ENCODE results near the gene TMF1. TPM values are rescaled to one million over a fixed set of nuclear protein-coding genes. Genes with fewer than 3 reads are reported as not detected.

TMF1 gene, protein sequence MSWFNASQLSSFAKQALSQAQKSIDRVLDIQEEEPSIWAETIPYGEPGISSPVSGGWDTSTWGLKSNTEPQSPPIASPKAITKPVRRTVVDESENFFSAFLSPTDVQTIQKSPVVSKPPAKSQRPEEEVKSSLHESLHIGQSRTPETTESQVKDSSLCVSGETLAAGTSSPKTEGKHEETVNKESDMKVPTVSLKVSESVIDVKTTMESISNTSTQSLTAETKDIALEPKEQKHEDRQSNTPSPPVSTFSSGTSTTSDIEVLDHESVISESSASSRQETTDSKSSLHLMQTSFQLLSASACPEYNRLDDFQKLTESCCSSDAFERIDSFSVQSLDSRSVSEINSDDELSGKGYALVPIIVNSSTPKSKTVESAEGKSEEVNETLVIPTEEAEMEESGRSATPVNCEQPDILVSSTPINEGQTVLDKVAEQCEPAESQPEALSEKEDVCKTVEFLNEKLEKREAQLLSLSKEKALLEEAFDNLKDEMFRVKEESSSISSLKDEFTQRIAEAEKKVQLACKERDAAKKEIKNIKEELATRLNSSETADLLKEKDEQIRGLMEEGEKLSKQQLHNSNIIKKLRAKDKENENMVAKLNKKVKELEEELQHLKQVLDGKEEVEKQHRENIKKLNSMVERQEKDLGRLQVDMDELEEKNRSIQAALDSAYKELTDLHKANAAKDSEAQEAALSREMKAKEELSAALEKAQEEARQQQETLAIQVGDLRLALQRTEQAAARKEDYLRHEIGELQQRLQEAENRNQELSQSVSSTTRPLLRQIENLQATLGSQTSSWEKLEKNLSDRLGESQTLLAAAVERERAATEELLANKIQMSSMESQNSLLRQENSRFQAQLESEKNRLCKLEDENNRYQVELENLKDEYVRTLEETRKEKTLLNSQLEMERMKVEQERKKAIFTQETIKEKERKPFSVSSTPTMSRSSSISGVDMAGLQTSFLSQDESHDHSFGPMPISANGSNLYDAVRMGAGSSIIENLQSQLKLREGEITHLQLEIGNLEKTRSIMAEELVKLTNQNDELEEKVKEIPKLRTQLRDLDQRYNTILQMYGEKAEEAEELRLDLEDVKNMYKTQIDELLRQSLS
- total RNA-seq = 10 to 100 TPM; 45.6 to 52.8 TPM
- polyA plus RNA-seq = 10 to 100 TPM in 1 of 2 donors, 1 to 10 TPM in 1; 7.4 to 14.8 TPM
- long read RNA-seq, donor 1, partial matches to known transcripts = 240 of 252 reads
- long read RNA-seq, donor 1, other reads (novel, unspliced or antisense) = 12 of 252 reads
- long read RNA-seq, donor 2, full-length matches to known transcripts = 2 of 24 reads
- long read RNA-seq, donor 2, partial matches to known transcripts = 15 of 24 reads
- long read RNA-seq, donor 2, other reads (novel, unspliced or antisense) = 7 of 24 reads

DNA sequence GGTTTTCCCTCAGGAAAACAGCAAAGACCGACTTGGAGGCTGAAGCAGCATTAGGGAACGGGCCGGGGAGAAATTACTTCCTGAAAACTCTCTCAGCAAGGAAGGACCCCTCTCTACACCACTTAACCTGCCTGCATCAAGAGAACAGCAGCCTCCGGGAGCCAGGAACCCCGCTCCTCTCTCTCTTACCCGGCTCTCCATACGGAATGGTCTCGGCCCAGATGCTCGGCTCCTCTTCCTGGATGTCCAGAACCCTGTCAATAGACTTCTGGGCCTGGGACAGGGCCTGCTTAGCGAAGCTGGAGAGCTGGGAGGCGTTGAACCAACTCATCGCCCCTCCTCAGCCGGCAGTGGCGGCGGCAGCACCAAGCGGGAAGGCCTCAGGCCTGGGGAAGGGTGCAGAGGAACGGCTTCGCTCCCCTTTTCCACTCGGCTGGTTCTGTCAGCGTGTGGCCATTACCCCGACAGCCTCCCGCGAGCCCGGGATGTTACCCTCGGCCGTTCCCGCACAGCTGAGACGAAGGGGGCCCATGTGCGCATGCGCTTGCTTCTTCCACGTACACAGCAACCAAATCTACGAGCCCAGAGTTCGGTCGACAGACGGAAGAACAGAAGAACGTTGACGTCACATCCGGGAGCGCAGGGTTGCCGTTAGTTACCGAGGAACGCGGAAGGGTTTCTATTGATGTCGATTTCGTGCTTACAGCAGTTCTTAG lies at the start of gene TMF1:
Gene TMF1, minus strand, starts transcription at position 578 of the 716 bp plus-strand sequence. Its CDS starts 247 bp downstream, at position 331.
- Histone ChIP-seq H3K27ac (ENCODE audit: low read depth in 1 of 2, low read length in 2 of 2) (peak within 1 kb of the TSS; percentile 10 to 88), H3K9me3 (ENCODE audit: control insufficient read depth, low read length) (no peaks in the 10 kb centered on the region), H3K4me1 (ENCODE audit: control insufficient read depth in 1 of 2, insufficient read depth in 2 of 2, low read length in 2 of 2) (peaks cover 2 to 5% of the 10 kb centered on the region in 2 donors), H3K36me3 (ENCODE audit: control insufficient read depth in 1 of 2, insufficient read depth in 2 of 2, low read length in 1 of 2) (peaks cover 0 to 1% of the 10 kb centered on the region in 2 donors), H3K4me3 (ENCODE audit: low read length in 2 of 2) (peak within 1 kb of the TSS; percentile 69 to 76), H3K27me3 (ENCODE audit: control insufficient read depth in 1 of 2, insufficient read depth in 2 of 2, low read length in 1 of 2) (no peaks in the 10 kb centered on the region)
- DNase-seq = peak; percentile 99 to 100
- peak; percentile 99 for ATAC-seq (ENCODE audit: low FRiP score)
- intact Hi-C loops (cut with DNase I) = loop anchor here (2.0 kb wide), 2 partner anchors 29 to 39 kb away; partner anchors contain the start of genes EOGT (in 1 of the 2) and UBA3 (in 1 of the 2)
- WGBS, 2 donors = 1% methylated on average over 42 to 45 of the region's 45 CpGs

DNA sequence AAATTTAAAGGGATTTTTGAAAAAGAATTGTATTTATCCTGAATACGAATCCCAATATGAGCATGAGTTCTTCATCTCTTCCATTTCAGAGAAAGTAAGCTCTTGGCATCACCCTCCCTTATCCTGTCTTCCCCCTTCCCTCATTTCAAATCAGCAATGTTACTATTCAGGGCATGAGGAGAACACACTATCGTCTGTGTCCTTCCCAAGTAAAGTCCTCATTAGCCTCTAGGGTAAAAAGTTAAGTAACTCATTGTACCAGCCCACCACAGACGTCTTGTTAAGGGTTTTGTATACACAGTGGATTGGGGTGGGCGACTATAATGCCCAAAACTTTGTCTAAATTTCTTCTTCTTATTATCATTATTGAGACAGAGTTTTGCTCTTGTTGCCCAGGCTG lies 47.4 kb upstream of the TMF1 start:
- Histone ChIP-seq H3K27ac (ENCODE audit: low read depth in 1 of 2, low read length in 2 of 2) (no peak overlapping the region), H3K9me3 (ENCODE audit: control insufficient read depth, low read length) (no peaks in the 10 kb centered on the region), H3K4me3 (ENCODE audit: low read length in 2 of 2) (no peak overlapping the region), H3K27me3 (ENCODE audit: control insufficient read depth in 1 of 2, insufficient read depth in 2 of 2, low read length in 1 of 2) (no peaks in the 10 kb centered on the region), H3K4me1 (ENCODE audit: control insufficient read depth in 1 of 2, insufficient read depth in 2 of 2, low read length in 2 of 2) (peaks cover 2 to 11% of the 10 kb centered on the region in 2 donors), H3K36me3 (ENCODE audit: control insufficient read depth in 1 of 2, insufficient read depth in 2 of 2, low read length in 1 of 2) (peaks cover 7 to 8% of the 10 kb centered on the region in 2 donors)
- ATAC-seq (ENCODE audit: low FRiP score) = no peak
- intact Hi-C loops (cut with DNase I) = no loop called here
- WGBS, 2 donors = 79 to 86% methylated on average over 4 of the region's 4 CpGs
- DNase-seq = no peak

DNA sequence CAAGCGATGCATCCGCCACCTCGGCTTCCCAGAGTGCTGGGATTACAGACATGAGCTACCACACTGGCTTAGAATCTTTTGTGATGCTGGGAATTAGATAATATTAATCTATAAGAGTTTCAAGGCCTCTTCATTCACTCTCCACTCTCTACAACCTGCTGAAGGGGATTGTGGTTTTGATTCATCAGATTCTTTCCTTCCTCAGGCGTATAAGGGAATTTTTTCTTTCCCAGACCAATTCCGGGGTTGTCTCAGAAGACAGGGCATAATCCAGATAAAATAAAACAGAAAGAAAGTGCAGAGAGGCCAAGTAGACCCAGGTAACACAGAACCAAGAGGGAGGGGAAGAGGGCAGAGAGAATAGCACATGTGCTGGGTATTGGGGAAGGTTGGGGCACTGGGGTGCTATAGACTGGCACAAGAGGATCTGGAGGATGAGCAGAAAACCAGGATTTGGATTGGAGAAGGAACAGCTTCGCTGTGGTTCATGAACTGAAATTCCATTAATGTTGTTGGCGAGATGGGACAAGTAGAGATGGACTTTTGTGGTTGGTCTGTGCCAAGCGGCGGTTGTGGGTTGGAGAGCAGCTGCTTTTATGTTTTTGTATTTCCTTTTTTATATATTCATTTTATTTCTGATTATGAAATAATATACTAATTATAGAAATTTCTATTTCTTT lies 45.4 kb upstream of the TMF1 start:
- Histone ChIP-seq H3K27ac (ENCODE audit: low read depth in 1 of 2, low read length in 2 of 2) (peak overlapping the region in 1 of 2 donors; percentile 8), H3K36me3 (ENCODE audit: control insufficient read depth in 1 of 2, insufficient read depth in 2 of 2, low read length in 1 of 2) (peaks cover 4% of the 10 kb centered on the region in 2 donors), H3K4me1 (ENCODE audit: control insufficient read depth in 1 of 2, insufficient read depth in 2 of 2, low read length in 2 of 2) (peaks cover 4 to 14% of the 10 kb centered on the region in 2 donors), H3K27me3 (ENCODE audit: control insufficient read depth in 1 of 2, insufficient read depth in 2 of 2, low read length in 1 of 2) (no peaks in the 10 kb centered on the region), H3K9me3 (ENCODE audit: control insufficient read depth, low read length) (no peaks in the 10 kb centered on the region), H3K4me3 (ENCODE audit: low read length in 2 of 2) (no peak overlapping the region)
- ATAC-seq (ENCODE audit: low FRiP score) (no peak), DNase-seq (no peak)
- 84 to 86% methylated on average over 9 of the region's 9 CpGs for WGBS, 2 donors
- intact Hi-C loops (cut with DNase I) = no loop called here

DNA sequence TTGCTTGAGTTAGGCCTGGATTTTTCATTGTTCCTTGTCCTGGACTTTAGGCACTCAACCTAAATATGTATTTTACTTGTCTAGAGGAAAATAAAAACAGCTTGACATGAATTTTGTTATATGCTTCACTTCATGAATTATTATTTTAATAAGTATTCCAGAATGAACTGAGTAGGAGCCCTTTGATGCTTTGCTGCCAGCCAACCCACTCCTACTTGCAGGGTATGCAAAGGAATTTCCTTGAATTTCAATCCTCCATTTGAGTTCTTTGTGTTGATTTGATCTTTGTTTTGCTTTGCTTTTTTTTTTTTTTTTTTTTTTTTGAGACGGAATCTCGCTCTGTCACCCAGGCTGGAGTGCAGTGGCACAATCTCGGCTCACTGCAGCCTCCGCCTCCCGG lies 44.2 kb upstream of the TMF1 start:
- H3K36me3 ChIP-seq (ENCODE audit: control insufficient read depth in 1 of 2, insufficient read depth in 2 of 2, low read length in 1 of 2) = no peaks in the 10 kb centered on the region
- no peak for DNase-seq
- H3K9me3 ChIP-seq (ENCODE audit: control insufficient read depth, low read length) = no peaks in the 10 kb centered on the region
- intact Hi-C loops (cut with DNase I) = no loop called here
- no peaks in the 10 kb centered on the region for H3K27me3 ChIP-seq (ENCODE audit: control insufficient read depth in 1 of 2, insufficient read depth in 2 of 2, low read length in 1 of 2)
- peaks cover 7 to 14% of the 10 kb centered on the region in 2 donors for H3K4me1 ChIP-seq (ENCODE audit: control insufficient read depth in 1 of 2, insufficient read depth in 2 of 2, low read length in 2 of 2)
- H3K4me3 ChIP-seq (ENCODE audit: low read length in 2 of 2) = no peak overlapping the region
- WGBS, 2 donors = 52 to 59% methylated on average over 4 to 5 of the region's 5 CpGs
- H3K27ac ChIP-seq (ENCODE audit: low read depth in 1 of 2, low read length in 2 of 2) = peak overlapping the region in 1 of 2 donors; percentile 0
- ATAC-seq (ENCODE audit: low FRiP score) = no peak

DNA sequence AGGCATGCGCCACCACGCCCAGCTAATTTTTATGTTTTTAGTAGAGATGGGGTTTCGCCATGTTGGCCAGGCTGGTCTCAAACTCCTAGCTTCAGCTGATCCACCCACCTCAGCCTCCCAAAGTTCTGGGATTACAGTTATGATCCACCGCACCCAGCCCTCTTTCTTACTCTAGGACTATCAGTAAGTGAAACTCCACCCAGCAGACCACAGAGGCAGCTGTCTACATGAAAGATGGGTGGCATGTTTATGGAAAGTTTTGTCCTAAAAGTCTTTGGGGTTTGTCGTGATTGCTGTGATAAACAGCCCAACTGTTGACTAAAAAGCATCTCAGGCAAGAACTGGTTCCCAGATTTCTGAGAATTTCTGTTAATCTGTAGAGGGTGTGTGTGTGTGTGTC lies 43.5 kb upstream of the TMF1 start:
- intact Hi-C loops (cut with DNase I) = no loop called here
- Histone ChIP-seq H3K27ac (ENCODE audit: low read depth in 1 of 2, low read length in 2 of 2) (peak overlapping the region; percentile 0 to 62), H3K27me3 (ENCODE audit: control insufficient read depth in 1 of 2, insufficient read depth in 2 of 2, low read length in 1 of 2) (no peaks in the 10 kb centered on the region), H3K9me3 (ENCODE audit: control insufficient read depth, low read length) (no peaks in the 10 kb centered on the region), H3K4me3 (ENCODE audit: low read length in 2 of 2) (no peak overlapping the region), H3K36me3 (ENCODE audit: control insufficient read depth in 1 of 2, insufficient read depth in 2 of 2, low read length in 1 of 2) (no peaks in the 10 kb centered on the region), H3K4me1 (ENCODE audit: control insufficient read depth in 1 of 2, insufficient read depth in 2 of 2, low read length in 2 of 2) (peaks cover 8 to 11% of the 10 kb centered on the region in 2 donors)
- no peak for DNase-seq
- ATAC-seq (ENCODE audit: low FRiP score) = no peak
- WGBS, 2 donors = 74 to 76% methylated on average over 5 of the region's 5 CpGs

DNA sequence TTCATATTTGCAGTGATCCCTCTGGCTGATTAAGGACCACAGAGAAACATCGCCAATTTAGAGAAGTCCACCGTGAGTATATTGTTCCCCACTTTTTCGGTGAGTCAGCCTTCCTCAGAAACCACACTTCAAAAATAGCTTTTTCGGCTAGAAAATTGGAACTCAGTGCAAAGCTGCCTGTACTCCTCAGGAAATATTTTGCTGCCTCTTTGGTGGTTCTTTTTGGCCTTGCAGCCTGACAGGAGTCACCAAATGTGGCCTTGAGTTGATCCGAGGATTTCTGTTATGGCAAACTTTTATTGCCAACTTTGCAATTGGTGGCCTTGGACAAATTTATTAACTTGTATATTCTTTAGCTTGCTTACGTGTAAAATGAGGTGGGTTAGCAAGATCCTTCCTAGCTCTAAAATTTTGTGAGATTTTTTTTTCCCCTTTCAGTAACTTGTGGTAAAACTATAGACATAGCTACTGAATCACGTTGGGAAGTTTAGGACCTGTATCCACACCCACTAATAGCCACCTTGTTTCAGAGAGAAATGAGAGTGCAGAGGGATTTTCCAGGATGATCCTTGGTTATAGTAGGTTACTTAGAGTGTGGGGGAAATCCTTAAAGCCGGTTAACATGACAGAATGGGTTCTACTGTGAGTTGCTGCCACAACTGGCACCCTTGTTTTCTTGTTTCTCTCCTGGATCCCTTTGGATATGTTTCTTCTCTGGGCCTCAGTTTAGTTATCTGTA lies 42.5 kb upstream of the TMF1 start:
- WGBS, 2 donors = 11 to 14% methylated on average over 8 of the region's 8 CpGs
- Histone ChIP-seq H3K9me3 (ENCODE audit: control insufficient read depth, low read length) (no peaks in the 10 kb centered on the region), H3K27ac (ENCODE audit: low read depth in 1 of 2, low read length in 2 of 2) (peak overlapping the region; percentile 33 to 79), H3K4me3 (ENCODE audit: low read length in 2 of 2) (no peak overlapping the region), H3K27me3 (ENCODE audit: control insufficient read depth in 1 of 2, insufficient read depth in 2 of 2, low read length in 1 of 2) (no peaks in the 10 kb centered on the region), H3K4me1 (ENCODE audit: control insufficient read depth in 1 of 2, insufficient read depth in 2 of 2, low read length in 2 of 2) (peaks cover 11 to 12% of the 10 kb centered on the region in 2 donors), H3K36me3 (ENCODE audit: control insufficient read depth in 1 of 2, insufficient read depth in 2 of 2, low read length in 1 of 2) (no peaks in the 10 kb centered on the region)
- intact Hi-C loops (cut with DNase I) = no loop called here
- peak; percentile 39 for ATAC-seq (ENCODE audit: low FRiP score)
- no peak for DNase-seq

DNA sequence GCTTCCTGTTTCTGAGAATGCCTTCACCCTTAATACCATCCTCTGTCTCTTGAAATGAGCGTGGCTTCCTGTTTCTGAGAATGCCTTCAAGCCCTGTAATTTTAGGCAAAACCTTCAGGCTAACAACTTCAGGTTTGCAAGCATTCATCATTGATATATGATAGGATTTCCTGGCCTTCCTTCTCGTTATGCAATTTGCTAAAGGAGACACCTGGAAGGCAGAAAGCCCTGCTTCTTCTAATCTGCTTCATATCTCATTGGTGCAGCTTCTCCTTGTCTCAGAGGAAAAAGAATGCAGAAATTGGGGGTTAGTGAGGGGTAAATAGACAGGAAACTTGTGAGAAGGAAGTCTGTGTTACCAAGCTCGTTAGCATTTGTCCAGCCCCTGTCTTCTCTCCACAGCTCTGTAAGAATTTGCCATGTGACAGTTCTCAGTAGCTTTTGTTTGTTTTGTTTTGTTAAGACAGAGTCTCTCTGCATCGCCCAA lies 39.9 kb upstream of the TMF1 start:
- H3K9me3 ChIP-seq (ENCODE audit: control insufficient read depth, low read length) = no peaks in the 10 kb centered on the region
- H3K4me3 ChIP-seq (ENCODE audit: low read length in 2 of 2) = no peak overlapping the region
- 31% methylated on average over 4 of the region's 4 CpGs for WGBS, 2 donors
- no peaks in the 10 kb centered on the region for H3K36me3 ChIP-seq (ENCODE audit: control insufficient read depth in 1 of 2, insufficient read depth in 2 of 2, low read length in 1 of 2)
- peak overlapping the region in 1 of 2 donors; percentile 63 for H3K27ac ChIP-seq (ENCODE audit: low read depth in 1 of 2, low read length in 2 of 2)
- intact Hi-C loops (cut with DNase I) = no loop called here
- H3K27me3 ChIP-seq (ENCODE audit: control insufficient read depth in 1 of 2, insufficient read depth in 2 of 2, low read length in 1 of 2) = no peaks in the 10 kb centered on the region
- peaks cover 14 to 17% of the 10 kb centered on the region in 2 donors for H3K4me1 ChIP-seq (ENCODE audit: control insufficient read depth in 1 of 2, insufficient read depth in 2 of 2, low read length in 2 of 2)
- ATAC-seq (ENCODE audit: low FRiP score) (no peak), DNase-seq (no peak)
